DOHH2 (cell line): ENCODE data around the gene GATAD2B.

ENCODE experiments used
- EZH2phosphoT487 ChIP-seq: fragments of 200-600 bp; sonication (generic); IDR thresholded peaks from 2 replicates; pipeline ENCODE4 v1.6.1; 2017; ENCODE audit warnings: borderline replicate concordance, mild to moderate bottlenecking, antibody characterized with exemption, low read length, moderate library complexity, mixed read lengths
- TF ChIP-seq, protein P1 (sequence below): fragments of 200-600 bp; sonication (generic); IDR thresholded peaks from one replicate; pipeline ENCODE4 v1.5.1; 2014; ENCODE audit warnings: antibody characterized with exemption, mild to moderate bottlenecking, low read depth, low read length; ENCODE audit not compliant: poor library complexity, severe bottlenecking

DNA sequence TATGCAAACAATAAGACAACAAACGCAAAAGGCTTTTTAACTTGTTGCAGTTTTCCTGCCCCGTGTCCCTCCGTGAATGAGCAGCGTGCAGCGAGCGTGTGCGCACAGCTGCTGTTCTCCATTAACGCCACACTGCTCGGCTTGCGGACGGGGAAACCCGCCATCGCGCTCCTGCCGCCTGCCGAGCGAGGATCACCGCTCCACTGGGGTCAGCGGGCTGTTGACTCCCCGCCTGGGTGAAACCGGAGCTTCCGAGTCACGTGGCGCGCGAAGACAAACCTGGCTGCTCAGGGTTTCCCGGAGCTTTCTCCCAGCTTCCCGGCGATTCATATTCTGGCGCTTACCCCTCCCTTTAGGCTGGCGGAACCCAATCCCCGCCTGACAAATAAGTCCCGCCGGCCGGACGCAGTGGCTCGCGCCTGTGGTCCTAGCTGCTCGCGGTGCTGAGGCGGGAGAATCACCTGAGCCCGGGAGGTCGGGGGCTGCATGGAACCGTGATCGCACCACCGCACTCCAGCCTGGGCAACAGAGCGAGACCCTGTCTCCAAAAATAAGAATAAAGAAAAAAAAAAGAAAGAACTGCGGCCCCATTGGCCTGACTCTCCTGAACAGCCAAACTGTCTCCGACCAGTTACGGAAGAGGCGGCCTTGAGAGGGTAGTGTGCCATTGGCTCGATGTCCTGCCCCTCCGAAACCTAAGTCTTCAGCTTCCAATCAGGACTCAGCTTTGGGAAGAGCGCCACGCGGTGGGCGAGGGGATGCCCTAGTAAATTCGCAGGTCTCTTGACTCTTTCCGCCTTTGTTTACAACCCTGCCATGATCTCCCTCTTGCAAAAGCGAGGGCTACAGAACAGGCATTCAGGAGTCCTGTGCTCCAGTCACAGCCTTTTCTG, 44.6 kb upstream of the GATAD2B start, which contains the start of gene CREB3L4:
- TF ChIP-seq, protein P1, sequence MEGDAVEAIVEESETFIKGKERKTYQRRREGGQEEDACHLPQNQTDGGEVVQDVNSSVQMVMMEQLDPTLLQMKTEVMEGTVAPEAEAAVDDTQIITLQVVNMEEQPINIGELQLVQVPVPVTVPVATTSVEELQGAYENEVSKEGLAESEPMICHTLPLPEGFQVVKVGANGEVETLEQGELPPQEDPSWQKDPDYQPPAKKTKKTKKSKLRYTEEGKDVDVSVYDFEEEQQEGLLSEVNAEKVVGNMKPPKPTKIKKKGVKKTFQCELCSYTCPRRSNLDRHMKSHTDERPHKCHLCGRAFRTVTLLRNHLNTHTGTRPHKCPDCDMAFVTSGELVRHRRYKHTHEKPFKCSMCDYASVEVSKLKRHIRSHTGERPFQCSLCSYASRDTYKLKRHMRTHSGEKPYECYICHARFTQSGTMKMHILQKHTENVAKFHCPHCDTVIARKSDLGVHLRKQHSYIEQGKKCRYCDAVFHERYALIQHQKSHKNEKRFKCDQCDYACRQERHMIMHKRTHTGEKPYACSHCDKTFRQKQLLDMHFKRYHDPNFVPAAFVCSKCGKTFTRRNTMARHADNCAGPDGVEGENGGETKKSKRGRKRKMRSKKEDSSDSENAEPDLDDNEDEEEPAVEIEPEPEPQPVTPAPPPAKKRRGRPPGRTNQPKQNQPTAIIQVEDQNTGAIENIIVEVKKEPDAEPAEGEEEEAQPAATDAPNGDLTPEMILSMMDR = peak; percentile 42
- TF ChIP-seq EZH2phosphoT487 = no peak
